SK-N-SH (cell line): ENCODE results near the gene POU6F2. TPM values are rescaled to one million over a fixed set of nuclear protein-coding genes. Genes with fewer than 3 reads are reported as not detected.

Experiments used
- CTCF ChIA-PET: fragments of 300-600, 350-600 bp; formaldehyde crosslinking; extraction: SDS; loops from one replicate; lab custom pipeline; 2021; lab: Yijun Ruan, JAX
- POLR2A ChIA-PET: fragments of 350-600 bp; sonication (Branson Sonifier 250); formaldehyde crosslinking; extraction: SDS; loops from one replicate; lab custom pipeline; 2020; ENCODE audit warnings: antibody characterized with exemption, inconsistent platforms; lab: Yijun Ruan, JAX
- DNase-seq: peaks from one replicate; pipeline ENCODE4 v3.0.0; 2012
- H2AFZ ChIP-seq: fragments of 200-600 bp; sonication (generic); 2 replicates; pipeline ENCODE4 v1.8.1; 2016; ENCODE audit warnings: antibody characterized with exemption, mild to moderate bottlenecking, low read depth
- H3F3A ChIP-seq: fragments of 200-600 bp; sonication (generic); replicated peaks from 2 replicates; pipeline ENCODE3; 2016; ENCODE audit warnings: antibody characterized with exemption, mild to moderate bottlenecking; ENCODE audit not compliant: insufficient read depth
- H3K27ac ChIP-seq, 2 experiments: fragments of 200-500 bp in 1 of 2; fragments of 200-600 bp in 1 of 2; sonication (Bioruptor generic) in 1 of 2; sonication (generic), shearing (Covaris generic) in 1 of 2; 2 replicates each; pipeline versions ENCODE4 v1.5.1 to v1.6.1; 2014 to 2016; ENCODE audit warnings: low read depth in 2 of 2, inconsistent platforms in 1 of 2, low read length in 1 of 2, mild to moderate bottlenecking in 1 of 2, mixed read lengths in 1 of 2
- H3K27me3 ChIP-seq: fragments of 200-600 bp; sonication (generic), shearing (Covaris generic); 2 replicates; pipeline ENCODE4 v1.6.1; 2016; ENCODE audit warnings: mixed run types; ENCODE audit not compliant: insufficient read depth
- H3K36me3 ChIP-seq, 2 experiments: fragments of 200-500 bp in 1 of 2; fragments of 200-600 bp in 1 of 2; sonication (Bioruptor generic) in 1 of 2; sonication (generic) in 1 of 2; replicated peaks in 1 of 2; 2 replicates each; pipeline versions ENCODE3 to v1.5.1; 2014 to 2016; ENCODE audit warnings: low read length in 1 of 2, mild to moderate bottlenecking in 1 of 2; ENCODE audit not compliant: insufficient read depth in 2 of 2, control insufficient read depth in 1 of 2
- H3K4me1 ChIP-seq, 2 experiments: fragments of 200-500 bp in 1 of 2; fragments of 200-600 bp in 1 of 2; sonication (Bioruptor generic) in 1 of 2; sonication (generic), shearing (Covaris generic) in 1 of 2; 2 replicates each; pipeline versions ENCODE4 v1.5.1 to v1.6.1; 2014 to 2016; ENCODE audit warnings: low read depth in 1 of 2, low read length in 1 of 2, mixed run types in 1 of 2; ENCODE audit not compliant: insufficient read depth in 2 of 2, control insufficient read depth in 1 of 2
- H3K4me2 ChIP-seq: fragments of 200-600 bp; sonication (generic), shearing (Covaris generic); 2 replicates; pipeline ENCODE4 v1.6.1; 2017; ENCODE audit warnings: mixed run types
- H3K4me3 ChIP-seq, 2 experiments: fragments of 200-500 bp in 1 of 2; fragments of 200-600 bp in 1 of 2; sonication (Bioruptor generic) in 1 of 2; sonication (generic), shearing (Covaris generic) in 1 of 2; 2 replicates each; pipeline versions ENCODE4 v1.5.1 to v1.8.1; 2014 to 2016; ENCODE audit warnings: low read depth in 2 of 2, inconsistent platforms in 1 of 2, low read length in 1 of 2, mild to moderate bottlenecking in 1 of 2, mixed read lengths in 1 of 2, moderate library complexity in 1 of 2
- H3K79me2 ChIP-seq: fragments of 200-600 bp; sonication (generic); 2 replicates; pipeline ENCODE4 v1.8.1; 2017; ENCODE audit warnings: mild to moderate bottlenecking; ENCODE audit not compliant: insufficient read depth
- H3K9ac ChIP-seq: fragments of 200-600 bp; sonication (generic); 2 replicates; pipeline ENCODE4 v1.6.1; 2017; ENCODE audit warnings: mixed run types
- H3K9me2 ChIP-seq: fragments of 200-600 bp; sonication (generic); 2 replicates; pipeline ENCODE4 v1.6.1; 2017; ENCODE audit warnings: mixed run types
- H3K9me3 ChIP-seq: fragments of 200-600 bp; sonication (generic); 2 replicates; pipeline ENCODE4 v1.6.1; 2017; ENCODE audit warnings: mixed run types, mild to moderate bottlenecking, moderate library complexity
- H4K20me1 ChIP-seq: fragments of 200-600 bp; sonication (generic); 2 replicates; pipeline ENCODE4 v1.6.1; 2017; ENCODE audit warnings: mild to moderate bottlenecking, mixed run types; ENCODE audit not compliant: insufficient read depth
- CTCF ChIP-seq: fragments of 200-600 bp; sonication (generic); IDR thresholded peaks from 2 replicates; pipeline ENCODE4 v1.6.1; 2017; ENCODE audit warnings: antibody characterized with exemption, mild to moderate bottlenecking, moderate library complexity
- ELF1 ChIP-seq: IDR thresholded peaks from 2 replicates; pipeline ENCODE4 v1.4.0; 2012
- EZH2phosphoT487 ChIP-seq: fragments of 200-600 bp; sonication (generic); IDR thresholded peaks from 2 replicates; pipeline ENCODE4 v1.6.1; 2017; ENCODE audit warnings: low read depth, mixed run types, mild to moderate bottlenecking, antibody characterized with exemption, moderate library complexity, borderline replicate concordance
- FOXJ3 ChIP-seq: sonication (generic); formaldehyde crosslinking; IDR thresholded peaks from 2 replicates; pipeline ENCODE4 v1.5.1; 2020; ENCODE audit warnings: mild to moderate bottlenecking, missing genetic modification reagents
- GABPA ChIP-seq: IDR thresholded peaks from 2 replicates; pipeline ENCODE4 v1.4.0; 2012; ENCODE audit warnings: low read depth, mild to moderate bottlenecking
- IRF3 ChIP-seq: fragments of 150-350 bp; IDR thresholded peaks from 2 replicates; pipeline ENCODE4 v1.6.1; 2016; ENCODE audit warnings: mild to moderate bottlenecking, low read depth, low read length
- NFIC ChIP-seq: IDR thresholded peaks from 2 replicates; pipeline ENCODE4 v1.4.0; 2012; ENCODE audit warnings: borderline replicate concordance
- NRF1 ChIP-seq: IDR thresholded peaks from 2 replicates; pipeline ENCODE4 v1.6.1; 2012; ENCODE audit warnings: low read depth, mild to moderate bottlenecking, low read length
- PBX3 ChIP-seq: IDR thresholded peaks from 2 replicates; pipeline ENCODE4; 2012
- POLR2AphosphoS5 ChIP-seq: IDR thresholded peaks from 2 replicates; pipeline ENCODE4 v1.6.1; 2012; ENCODE audit warnings: low read depth, low read length
- RFX5 ChIP-seq: IDR thresholded peaks from 2 replicates; pipeline ENCODE4 v1.6.1; 2012; ENCODE audit warnings: mild to moderate bottlenecking, improper control_type of control experiment, low read length
- RXRA ChIP-seq: IDR thresholded peaks from 2 replicates; pipeline ENCODE4 v1.4.0; 2012; ENCODE audit warnings: low read depth, mild to moderate bottlenecking, borderline replicate concordance
- SIN3A ChIP-seq: IDR thresholded peaks from 2 replicates; pipeline ENCODE4 v1.6.1; 2012; ENCODE audit warnings: low read depth, mild to moderate bottlenecking, low read length, moderate library complexity, borderline replicate concordance
- SMC3 ChIP-seq: IDR thresholded peaks from 2 replicates; pipeline ENCODE4 v1.6.1; 2012; ENCODE audit warnings: low read depth, low read length, improper control_type of control experiment
- TAF1 ChIP-seq: IDR thresholded peaks from 2 replicates; pipeline ENCODE4 v1.6.1; 2012; ENCODE audit warnings: low read depth, mild to moderate bottlenecking, low read length, moderate library complexity, borderline replicate concordance
- ZBTB33 ChIP-seq: IDR thresholded peaks from 2 replicates; pipeline ENCODE4 v1.4.0; 2012; ENCODE audit warnings: low read depth, borderline replicate concordance
- whole genome bisulfite sequencing: methylation state at CpG from one replicate; pipeline ENCODE4 v1.1.6; 2017; ENCODE audit warnings: low lambda C conversion rate; 5-methylcytosine and 5-hydroxymethylcytosine counted together
- polyA plus RNA-seq, 3 experiments: library from polyadenylated mRNA; depleted of rRNA; stranded (reverse); fragments of >200 nt; gene quantifications; 2 replicates each; pipeline ENCODE4 v1.2.3, GENCODE V29; 2012
- TF ChIP-seq, protein P1 (sequence below): fragments of 150-350 bp; IDR thresholded peaks from 2 replicates; pipeline ENCODE4 v1.6.1; 2017; ENCODE audit warnings: antibody characterized with exemption, low read length, low read depth, borderline replicate concordance
- TF ChIP-seq, protein P2 (sequence below): IDR thresholded peaks from 2 replicates; pipeline ENCODE4 v1.6.1; 2012; ENCODE audit warnings: mild to moderate bottlenecking, low read depth, low read length, moderate library complexity
- TF ChIP-seq, protein P3 (sequence below): IDR thresholded peaks from 2 replicates; pipeline ENCODE4 v1.4.0; 2012; ENCODE audit warnings: low read depth

The POU6F2 gene
- polyA plus RNA-seq, 1 of the 3 experiments (the other 2 are of a cell fraction), result under 0.01 TPM

DNA sequence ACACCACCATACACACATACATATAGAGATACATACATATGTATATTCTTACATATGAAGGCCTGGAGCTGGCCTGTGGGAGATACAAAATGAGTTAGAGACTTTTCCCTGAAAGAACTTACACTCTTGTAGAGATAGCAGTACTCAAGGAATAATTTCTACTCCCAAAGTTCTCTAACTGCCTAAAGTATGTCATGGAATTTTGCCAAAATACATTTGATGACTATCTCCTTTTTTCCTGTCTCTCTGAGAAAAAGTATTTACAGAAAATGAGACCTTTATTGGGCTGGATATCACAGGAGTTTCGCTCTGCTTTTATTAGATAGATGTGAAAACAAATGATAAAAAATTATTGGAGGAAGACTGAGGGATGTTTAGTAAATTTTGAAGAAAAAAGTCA lies 220.1 kb downstream of the POU6F2 start:
- DNase-seq, result no peak
- TF ChIP-seq ZBTB33 (no peak), GABPA (no peak), NFIC (no peak), RFX5 (no peak), FOXJ3 (CRISPR knock-in tag) (no peak), NRF1 (no peak), POLR2AphosphoS5 (no peak), SMC3 (no peak), IRF3 (no peak), CTCF (no peak), EZH2phosphoT487 (no peak), RXRA (no peak), SIN3A (no peak), TAF1 (no peak), ELF1 (no peak), PBX3 (no peak)
- TF ChIP-seq, protein P1, sequence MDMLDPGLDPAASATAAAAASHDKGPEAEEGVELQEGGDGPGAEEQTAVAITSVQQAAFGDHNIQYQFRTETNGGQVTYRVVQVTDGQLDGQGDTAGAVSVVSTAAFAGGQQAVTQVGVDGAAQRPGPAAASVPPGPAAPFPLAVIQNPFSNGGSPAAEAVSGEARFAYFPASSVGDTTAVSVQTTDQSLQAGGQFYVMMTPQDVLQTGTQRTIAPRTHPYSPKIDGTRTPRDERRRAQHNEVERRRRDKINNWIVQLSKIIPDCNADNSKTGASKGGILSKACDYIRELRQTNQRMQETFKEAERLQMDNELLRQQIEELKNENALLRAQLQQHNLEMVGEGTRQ, result no peak
- TF ChIP-seq, protein P2, sequence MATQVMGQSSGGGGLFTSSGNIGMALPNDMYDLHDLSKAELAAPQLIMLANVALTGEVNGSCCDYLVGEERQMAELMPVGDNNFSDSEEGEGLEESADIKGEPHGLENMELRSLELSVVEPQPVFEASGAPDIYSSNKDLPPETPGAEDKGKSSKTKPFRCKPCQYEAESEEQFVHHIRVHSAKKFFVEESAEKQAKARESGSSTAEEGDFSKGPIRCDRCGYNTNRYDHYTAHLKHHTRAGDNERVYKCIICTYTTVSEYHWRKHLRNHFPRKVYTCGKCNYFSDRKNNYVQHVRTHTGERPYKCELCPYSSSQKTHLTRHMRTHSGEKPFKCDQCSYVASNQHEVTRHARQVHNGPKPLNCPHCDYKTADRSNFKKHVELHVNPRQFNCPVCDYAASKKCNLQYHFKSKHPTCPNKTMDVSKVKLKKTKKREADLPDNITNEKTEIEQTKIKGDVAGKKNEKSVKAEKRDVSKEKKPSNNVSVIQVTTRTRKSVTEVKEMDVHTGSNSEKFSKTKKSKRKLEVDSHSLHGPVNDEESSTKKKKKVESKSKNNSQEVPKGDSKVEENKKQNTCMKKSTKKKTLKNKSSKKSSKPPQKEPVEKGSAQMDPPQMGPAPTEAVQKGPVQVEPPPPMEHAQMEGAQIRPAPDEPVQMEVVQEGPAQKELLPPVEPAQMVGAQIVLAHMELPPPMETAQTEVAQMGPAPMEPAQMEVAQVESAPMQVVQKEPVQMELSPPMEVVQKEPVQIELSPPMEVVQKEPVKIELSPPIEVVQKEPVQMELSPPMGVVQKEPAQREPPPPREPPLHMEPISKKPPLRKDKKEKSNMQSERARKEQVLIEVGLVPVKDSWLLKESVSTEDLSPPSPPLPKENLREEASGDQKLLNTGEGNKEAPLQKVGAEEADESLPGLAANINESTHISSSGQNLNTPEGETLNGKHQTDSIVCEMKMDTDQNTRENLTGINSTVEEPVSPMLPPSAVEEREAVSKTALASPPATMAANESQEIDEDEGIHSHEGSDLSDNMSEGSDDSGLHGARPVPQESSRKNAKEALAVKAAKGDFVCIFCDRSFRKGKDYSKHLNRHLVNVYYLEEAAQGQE, result no peak
- TF ChIP-seq, protein P3, sequence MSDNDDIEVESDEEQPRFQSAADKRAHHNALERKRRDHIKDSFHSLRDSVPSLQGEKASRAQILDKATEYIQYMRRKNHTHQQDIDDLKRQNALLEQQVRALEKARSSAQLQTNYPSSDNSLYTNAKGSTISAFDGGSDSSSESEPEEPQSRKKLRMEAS, result no peak
- WGBS, result 0% methylated on average over 1 of the region's 1 CpG

More for the DNA sequence above, 220.1 kb downstream of the POU6F2 start:
- H3K4me1 ChIP-seq, result no peaks in the 10 kb centered on the region
- no peak overlapping the region for H3K4me3 ChIP-seq
- H3K9me2 ChIP-seq, result no peaks in the 10 kb centered on the region
- no peak overlapping the region for H3K9ac ChIP-seq
- no peak overlapping the region for H3K4me2 ChIP-seq
- H3K36me3 ChIP-seq, result no peaks in the 10 kb centered on the region
- POLR2A ChIA-PET, result no interaction called here
- H3K9me3 ChIP-seq, result no peaks in the 10 kb centered on the region
- H2AFZ ChIP-seq, result no peak overlapping the region
- CTCF ChIA-PET, result no interaction called here
- H3K79me2 ChIP-seq, result no peaks in the 10 kb centered on the region
- H3F3A ChIP-seq, result no peaks in the 10 kb centered on the region
- no peaks in the 10 kb centered on the region for H4K20me1 ChIP-seq
- no peak overlapping the region for H3K27ac ChIP-seq
- peaks cover 22% of the 10 kb centered on the region; the same call in 1 of the 2 replicates for H3K27me3 ChIP-seq
